DMS114 treated with DMSO at 0.1 percent for 48 hours (cell line): ENCODE measurements around the gene SNAP47.
A peak's percentile ranks its signal among the peaks of the same experiment; 100 is the strongest.

Source experiments
- DNase-seq: peaks from one replicate; lab custom pipeline; 2025; ENCODE audit not compliant: unreplicated experiment; lab: John Stamatoyannopoulos, UW

SNAP47 gene

GRCh38 chr1:227748496-227749182, 13.4 kb downstream of the SNAP47 start:
- no peak for DNase-seq

- no peak for DNase-seq
Observed at GRCh38 chr1:227749225-227749624, 14.0 kb downstream of the SNAP47 start.

- DNase-seq, result no peak
Observed at GRCh38 chr1:227749916-227750710, 14.9 kb downstream of the SNAP47 start.

GRCh38 chr1:227753999-227754711, 18.9 kb downstream of the SNAP47 start:
- DNase-seq, result no peak

- DNase-seq, result no peak
Observed at GRCh38 chr1:227754958-227755357, 19.7 kb downstream of the SNAP47 start.

- DNase-seq, result no peak
Observed at GRCh38 chr1:227756172-227756959, 21.1 kb downstream of the SNAP47 start.

GRCh38 chr1:227757781-227758180, 22.5 kb downstream of the SNAP47 start:
- no peak for DNase-seq

GRCh38 chr1:227758366-227758765, 23.1 kb downstream of the SNAP47 start:
- DNase-seq, result no peak

GRCh38 chr1:227759341-227760300, 24.4 kb downstream of the SNAP47 start:
- DNase-seq, result no peak

- no peak for DNase-seq
Observed at GRCh38 chr1:227760377-227760776, 25.1 kb downstream of the SNAP47 start.

GRCh38 chr1:227761621-227762230, 26.5 kb downstream of the SNAP47 start:
- DNase-seq, result no peak

- DNase-seq, result peak; percentile 36
Observed at GRCh38 chr1:227762231-227762911, 27.1 kb downstream of the SNAP47 start.

GRCh38 chr1:227763246-227764018, 28.2 kb downstream of the SNAP47 start:
- DNase-seq, result no peak

GRCh38 chr1:227764019-227764391, 28.8 kb downstream of the SNAP47 start:
- DNase-seq, result no peak

- DNase-seq, result no peak
Observed at GRCh38 chr1:227765261-227766014, 30.2 kb downstream of the SNAP47 start.

- no peak for DNase-seq
Observed at GRCh38 chr1:227766015-227766634, 30.9 kb downstream of the SNAP47 start.

GRCh38 chr1:227766653-227767277, 31.5 kb downstream of the SNAP47 start:
- DNase-seq, result no peak
